Activated CD4-positive, alpha-beta T cell treated with anti-CD3 and anti-CD28 coated beads for 36 hours (primary cell): ENCODE data around the gene HMGN4. TPM values are rescaled to one million over a fixed set of nuclear protein-coding genes. Genes with fewer than 3 reads are reported as not detected.
A peak's percentile ranks its signal among the peaks of the same experiment; 100 is the strongest.

ENCODE experiments used
- ATAC-seq: fragments of 200-7000 bp; cut with Tn5 transposase; one replicate; pipeline ENCODE4 v1.10.0; 2021; ENCODE audit warnings: mild to moderate bottlenecking, moderate library complexity
- CTCF ChIA-PET: fragments of 350-600 bp; sonication (Branson Sonifier 250); formaldehyde crosslinking; loops from one replicate; lab custom pipeline; 2021; ENCODE audit warnings: antibody characterized with exemption; lab: Charles Lee
- POLR2A ChIA-PET: fragments of 350-600 bp; sonication (Branson Sonifier 250); formaldehyde crosslinking; loops from one replicate; lab custom pipeline; 2021; ENCODE audit warnings: antibody characterized with exemption, inconsistent platforms; lab: Charles Lee
- DNase-seq: peaks from one replicate; pipeline ENCODE4 v3.0.0-alpha.2; 2020
- H3K27ac Mint-ChIP-seq: one replicate; pipeline ENCODE4 v1.8.0; 2021; ENCODE audit warnings: mixed read lengths
- H3K27me3 Mint-ChIP-seq: one replicate; pipeline ENCODE4 v1.8.0; 2021; ENCODE audit warnings: mixed read lengths
- H3K36me3 Mint-ChIP-seq: one replicate; pipeline ENCODE4 v1.8.0; 2021; ENCODE audit warnings: low read depth, mixed read lengths
- H3K4me1 Mint-ChIP-seq: one replicate; pipeline ENCODE4 v1.8.0; 2021; ENCODE audit warnings: mixed read lengths
- H3K4me3 Mint-ChIP-seq: one replicate; pipeline ENCODE4 v1.8.0; 2021; ENCODE audit warnings: mild to moderate bottlenecking, moderate library complexity, mixed read lengths
- H3K9me3 Mint-ChIP-seq: one replicate; pipeline ENCODE4 v1.8.0; 2021; ENCODE audit warnings: low read depth, mixed read lengths
- intact Hi-C, 2 experiments: fragments of 100-400 bp; cut with DNase I in 1 of 2; cut with micrococcal nuclease in 1 of 2; formaldehyde crosslinking; loops; one replicate each; pipeline versions ENCODE4 v1.14.2 to v1.15.1; 2022 to 2024; cut with DNase I, micrococcal nuclease
- total RNA-seq, 2 experiments: library from RNA; stranded (reverse); gene quantifications; one replicate each; pipeline ENCODE4 v1.2.3, GENCODE V29; 2021

The HMGN4 gene
- total RNA-seq, 2 experiments from 2014 or later, result 63.6 to 86.4 TPM

- Mint-ChIP-seq H3K27ac (peak overlapping the region; percentile 68), H3K36me3 (peaks cover 5% of the 10 kb centered on the region), H3K9me3 (peaks cover 7% of the 10 kb centered on the region), H3K4me1 (peaks cover 37% of the 10 kb centered on the region), H3K4me3 (peak overlapping the region; percentile 71), H3K27me3 (peaks cover 2% of the 10 kb centered on the region)
- DNase-seq (peak; percentile 86), ATAC-seq (peak; percentile 65)
- CTCF ChIA-PET, result interaction anchor here (0.6 to 3.7 kb wide), 10 partner anchors 8 to 583 kb away, joined by 3 to 27 read pairs (median 3); no protein-coding TSS in a partner anchor
- POLR2A ChIA-PET, result interaction anchor here (0.6 to 1.2 kb wide), 5 partner anchors 8 to 650 kb away, joined by 3 to 4 read pairs (median 4); partner anchors contain the start of gene BTN2A1
- intact Hi-C loops, result loop anchor here in 1 of 2 experiments (1.0 kb wide), 1 partner anchor 19 kb away; the partner anchor contains the start of gene ABT1
Measured at GRCh38 chr6:26576929-26577719, 39.0 kb downstream of the HMGN4 start.

- ChIA-PET POLR2A (interaction anchor here (1.2 kb wide), 1 partner anchor 9 kb away, joined by 4 read pairs; no protein-coding TSS in a partner anchor), CTCF (interaction anchor here (1.4 to 3.7 kb wide), 5 partner anchors 9 to 36 kb away, joined by 3 to 27 read pairs (median 6); no protein-coding TSS in a partner anchor)
- Mint-ChIP-seq H3K36me3 (peaks cover 5% of the 10 kb centered on the region), H3K4me1 (peaks cover 33% of the 10 kb centered on the region), H3K27me3 (peaks cover 2% of the 10 kb centered on the region), H3K4me3 (peak overlapping the region; percentile 71), H3K27ac (peak overlapping the region; percentile 68), H3K9me3 (peaks cover 7% of the 10 kb centered on the region)
- ATAC-seq, result no peak
- no peak for DNase-seq
- intact Hi-C loops, result loop anchor here in 1 of 2 experiments (1.0 kb wide), 1 partner anchor 19 kb away; the partner anchor contains the start of gene ABT1
Measured at GRCh38 chr6:26577720-26578072, 39.5 kb downstream of the HMGN4 start.

GRCh38 chr6:26578279-26578678, 40.1 kb downstream of the HMGN4 start:
- H3K4me1 Mint-ChIP-seq, result peaks cover 27% of the 10 kb centered on the region
- no peak overlapping the region for H3K27ac Mint-ChIP-seq
- intact Hi-C loops, result no loop called here
- CTCF ChIA-PET, result interaction anchor here (0.6 to 3.7 kb wide), 4 partner anchors 13 to 27 kb away, joined by 3 to 27 read pairs (median 4); no protein-coding TSS in a partner anchor
- POLR2A ChIA-PET, result no interaction called here
- H3K36me3 Mint-ChIP-seq, result peaks cover 5% of the 10 kb centered on the region
- DNase-seq, result no peak
- ATAC-seq, result no peak
- H3K4me3 Mint-ChIP-seq, result peak overlapping the region; percentile 30
- peaks cover 6% of the 10 kb centered on the region for H3K27me3 Mint-ChIP-seq
- H3K9me3 Mint-ChIP-seq, result peaks cover 7% of the 10 kb centered on the region

GRCh38 chr6:26578741-26579140, 40.6 kb downstream of the HMGN4 start:
- intact Hi-C loops, result no loop called here
- POLR2A ChIA-PET, result interaction anchor here (0.7 kb wide), 1 partner anchor 337 kb away, joined by 3 read pairs; no protein-coding TSS in a partner anchor
- H3K4me1 Mint-ChIP-seq, result peaks cover 27% of the 10 kb centered on the region
- no peak overlapping the region for H3K4me3 Mint-ChIP-seq
- no peak overlapping the region for H3K27ac Mint-ChIP-seq
- peaks cover 10% of the 10 kb centered on the region for H3K27me3 Mint-ChIP-seq
- H3K9me3 Mint-ChIP-seq, result peaks cover 7% of the 10 kb centered on the region
- peaks cover 5% of the 10 kb centered on the region for H3K36me3 Mint-ChIP-seq
- no peak for ATAC-seq
- CTCF ChIA-PET, result interaction anchor here (0.6 to 3.7 kb wide), 5 partner anchors 12 to 81 kb away, joined by 3 to 27 read pairs (median 3); no protein-coding TSS in a partner anchor
- no peak for DNase-seq

- ChIA-PET CTCF (interaction anchor here (0.7 to 2.3 kb wide), 3 partner anchors 10 to 1069 kb away, joined by 5 to 12 read pairs (median 5); no protein-coding TSS in a partner anchor), POLR2A (no interaction called here)
- peaks cover 23% of the 10 kb centered on the region for H3K27me3 Mint-ChIP-seq
Measured at GRCh38 chr6:26581164-26581915, 43.2 kb downstream of the HMGN4 start.

GRCh38 chr6:26588965-26589364, 50.8 kb downstream of the HMGN4 start:
- Mint-ChIP-seq H3K36me3 (no peaks in the 10 kb centered on the region), H3K27me3 (peaks cover 35% of the 10 kb centered on the region)

More at GRCh38 chr6:26581164-26581915, 43.2 kb downstream of the HMGN4 start:
- peak overlapping the region; percentile 5 for H3K27ac Mint-ChIP-seq
- no peak overlapping the region for H3K4me3 Mint-ChIP-seq
- no peak for DNase-seq
- peaks cover 7% of the 10 kb centered on the region for H3K9me3 Mint-ChIP-seq
- ATAC-seq, result no peak
- H3K36me3 Mint-ChIP-seq, result peaks cover 5% of the 10 kb centered on the region
- intact Hi-C loops, result no loop called here
- H3K4me1 Mint-ChIP-seq, result peaks cover 25% of the 10 kb centered on the region

GRCh38 chr6:26592649-26593048, 54.5 kb downstream of the HMGN4 start:
- H3K9me3 Mint-ChIP-seq, result no peaks in the 10 kb centered on the region
- intact Hi-C loops, result no loop called here
- H3K27me3 Mint-ChIP-seq, result peaks cover 25% of the 10 kb centered on the region
- H3K4me1 Mint-ChIP-seq, result peaks cover 6% of the 10 kb centered on the region
- no peak overlapping the region for H3K27ac Mint-ChIP-seq
- H3K4me3 Mint-ChIP-seq, result no peak overlapping the region
- CTCF ChIA-PET, result interaction anchor here (1.0 to 1.7 kb wide), 4 partner anchors 15 to 261 kb away, joined by 3 to 6 read pairs (median 4); no protein-coding TSS in a partner anchor
- no peak for ATAC-seq
- POLR2A ChIA-PET, result no interaction called here
- DNase-seq, result no peak
- peaks cover 2% of the 10 kb centered on the region for H3K36me3 Mint-ChIP-seq

More at GRCh38 chr6:26588965-26589364, 50.8 kb downstream of the HMGN4 start:
- Mint-ChIP-seq H3K27ac (no peak overlapping the region), H3K4me1 (no peaks in the 10 kb centered on the region), H3K4me3 (no peak overlapping the region), H3K9me3 (no peaks in the 10 kb centered on the region)
- intact Hi-C loops, result no loop called here
- ATAC-seq (no peak), DNase-seq (no peak)
- POLR2A ChIA-PET, result no interaction called here
- CTCF ChIA-PET, result interaction anchor here (0.7 to 1.0 kb wide), 3 partner anchors 12 to 168 kb away, joined by 3 to 5 read pairs (median 3); no protein-coding TSS in a partner anchor

GRCh38 chr6:26593278-26594130, 55.3 kb downstream of the HMGN4 start:
- CTCF ChIA-PET, result interaction anchor here (1.0 to 3.5 kb wide), 7 partner anchors 15 to 272 kb away, joined by 3 to 44 read pairs (median 6); no protein-coding TSS in a partner anchor
- Mint-ChIP-seq H3K9me3 (no peaks in the 10 kb centered on the region), H3K36me3 (peaks cover 11% of the 10 kb centered on the region), H3K27me3 (peaks cover 25% of the 10 kb centered on the region), H3K4me1 (peaks cover 15% of the 10 kb centered on the region), H3K4me3 (no peak overlapping the region), H3K27ac (no peak overlapping the region)
- ATAC-seq (no peak), DNase-seq (no peak)
- intact Hi-C loops, result no loop called here
- POLR2A ChIA-PET, result no interaction called here

GRCh38 chr6:26594131-26594498, 55.9 kb downstream of the HMGN4 start:
- Mint-ChIP-seq H3K27ac (no peak overlapping the region), H3K36me3 (peaks cover 15% of the 10 kb centered on the region), H3K4me3 (no peak overlapping the region), H3K4me1 (peaks cover 19% of the 10 kb centered on the region), H3K9me3 (no peaks in the 10 kb centered on the region), H3K27me3 (peaks cover 25% of the 10 kb centered on the region)
- DNase-seq (no peak), ATAC-seq (no peak)
- POLR2A ChIA-PET, result no interaction called here
- intact Hi-C loops, result no loop called here
- CTCF ChIA-PET, result interaction anchor here (1.0 to 3.5 kb wide), 6 partner anchors 16 to 273 kb away, joined by 3 to 44 read pairs (median 8); no protein-coding TSS in a partner anchor
